CD4-positive, alpha-beta T cell treated with Interleukin-12 subunit alpha and Interleukin-12 subunit beta, for 1 hour (primary cell): ENCODE data around the gene APOL2.
"Not testable (repeated sequence)": the region's sequence is repeated elsewhere in the genome, so short reads cannot be mapped to it uniquely, and the experiment has no call there.

Experiments
- DNase-seq: peaks from one replicate; pipeline ENCODE4 v3.0.0-alpha.2; 2020

Gene APOL2

GRCh38 chr22:36239401-36240171, at the start of gene APOL2:
TSS of gene APOL2 (minus strand) at chr22:36239527. CDS start at chr22:36233162, 6,365 bp downstream.
- peak; percentile 85 for DNase-seq

GRCh38 chr22:36288571-36289405, 49.5 kb upstream of the APOL2 start:
- DNase-seq = no peak

- DNase-seq = no peak
Measured at GRCh38 chr22:36287881-36288515, 48.7 kb upstream of the APOL2 start.

GRCh38 chr22:36286096-36286957, 47.0 kb upstream of the APOL2 start:
- peak; percentile 63 for DNase-seq

GRCh38 chr22:36285545-36285944, 46.2 kb upstream of the APOL2 start:
- DNase-seq = no peak

- no peak for DNase-seq
Measured at GRCh38 chr22:36285017-36285416, 45.7 kb upstream of the APOL2 start.

GRCh38 chr22:36284171-36284571, 44.8 kb upstream of the APOL2 start:
- DNase-seq = no peak

GRCh38 chr22:36282328-36282831, 43.1 kb upstream of the APOL2 start:
- no peak for DNase-seq

- no peak for DNase-seq
Measured at GRCh38 chr22:36281781-36282327, 42.5 kb upstream of the APOL2 start.

GRCh38 chr22:36280379-36280778, 41.1 kb upstream of the APOL2 start:
- DNase-seq = no peak

- no peak for DNase-seq
Measured at GRCh38 chr22:36279219-36279666, 39.9 kb upstream of the APOL2 start.

- peak; percentile 75 for DNase-seq
Measured at GRCh38 chr22:36277482-36278291, 38.4 kb upstream of the APOL2 start.

- DNase-seq = no peak
Measured at GRCh38 chr22:36274531-36274930, 35.2 kb upstream of the APOL2 start.

- DNase-seq = not testable (repeated sequence)
Measured at GRCh38 chr22:36271951-36272350, 32.6 kb upstream of the APOL2 start.

- not testable (repeated sequence) for DNase-seq
Measured at GRCh38 chr22:36271231-36271630, 31.9 kb upstream of the APOL2 start.

GRCh38 chr22:36267896-36268485, 28.7 kb upstream of the APOL2 start:
- no peak for DNase-seq

GRCh38 chr22:36267058-36267457, 27.7 kb upstream of the APOL2 start:
- DNase-seq = no peak

- DNase-seq = not testable (repeated sequence)
Measured at GRCh38 chr22:36263886-36264664, 24.7 kb upstream of the APOL2 start.

- not testable (repeated sequence) for DNase-seq
Measured at GRCh38 chr22:36263216-36263673, 23.9 kb upstream of the APOL2 start.

- not testable (repeated sequence) for DNase-seq
Measured at GRCh38 chr22:36262307-36262706, 23.0 kb upstream of the APOL2 start.
